Endothelial cell of umbilical vein (primary cell): ENCODE measurements around the gene RNASE9. TPM values are rescaled to one million over a fixed set of nuclear protein-coding genes. Genes with fewer than 3 reads are reported as not detected.

Source experiments
- BruUV-seq: library from RNA; stranded (reverse); fragments of 400-500 nt; replicated peaks from 2 replicates; lab custom pipeline; 2021; lab: Mats Ljungman, UMichigan
- CTCF ChIA-PET: fragments of 300-600, 350-600 bp; sonication (Branson Sonifier 250); formaldehyde crosslinking; loops from one replicate; lab custom pipeline; 2021; ENCODE audit warnings: antibody characterized with exemption, inconsistent platforms; lab: Charles Lee
- POLR2A ChIA-PET: fragments of 300-600, 350-600 bp; sonication (Branson Sonifier 250); formaldehyde crosslinking; loops from one replicate; lab custom pipeline; 2021; ENCODE audit warnings: antibody characterized with exemption, inconsistent platforms; lab: Charles Lee
- DNase-seq: peaks from one replicate; pipeline ENCODE4 v3.0.0-alpha.2; 2011; ENCODE audit warnings: low read depth, low spot score
- FAIRE-seq: peaks from 2 replicates; lab custom pipeline; 2011; peaks lifted over from hg19 to GRCh38; lab: Jason Lieb, UNC
- H2AFZ ChIP-seq: 2 replicates; pipeline ENCODE4 v1.6.0; 2012; ENCODE audit warnings: low read depth, low read length, control low read depth, inconsistent platforms
- H3K27ac ChIP-seq: 2 replicates; pipeline ENCODE4 v1.5.1; 2011; ENCODE audit warnings: low read depth, mild to moderate bottlenecking, control low read depth, low read length, moderate library complexity; ENCODE audit not compliant: insufficient read depth
- H3K27me3 ChIP-seq, 2 experiments: 2 replicates each; pipeline versions ENCODE4 v1.6.0 to v1.6.1; 2011; ENCODE audit warnings: low read length in 2 of 2, mixed read lengths in 1 of 2; ENCODE audit not compliant: control insufficient read depth in 2 of 2, insufficient read depth in 2 of 2
- H3K36me3 ChIP-seq, 2 experiments: 2 replicates in 1 of 2; 3 replicates in 1 of 2; pipeline ENCODE4 v1.5.1; 2011; ENCODE audit warnings: low read length in 2 of 2, mild to moderate bottlenecking in 1 of 2, moderate library complexity in 1 of 2; ENCODE audit not compliant: control insufficient read depth in 2 of 2, insufficient read depth in 2 of 2; ENCODE audit errors: extremely low read depth in 1 of 2
- H3K4me1 ChIP-seq: 3 replicates; pipeline ENCODE4 v1.5.1; 2011; ENCODE audit warnings: mild to moderate bottlenecking, low read length; ENCODE audit not compliant: control insufficient read depth, insufficient read depth; ENCODE audit errors: extremely low read depth
- H3K4me2 ChIP-seq: 2 replicates; pipeline ENCODE4 v1.6.1; 2011; ENCODE audit warnings: low read length, control low read depth, mixed read lengths; ENCODE audit not compliant: insufficient read depth
- H3K4me3 ChIP-seq, 3 experiments: fragments of 200-600 bp in 1 of 3; sonication (generic), shearing (Covaris generic) in 1 of 3; replicated peaks in 1 of 3; 2 replicates each; pipeline ENCODE4 v1.5.1; 2011 to 2016; ENCODE audit warnings: control low read depth in 3 of 3, low read length in 3 of 3, mild to moderate bottlenecking in 2 of 3, inconsistent platforms in 1 of 3, low read depth in 1 of 3, moderate library complexity in 1 of 3; ENCODE audit not compliant: insufficient read depth in 1 of 3
- H3K79me2 ChIP-seq: 2 replicates; pipeline ENCODE4 v1.6.0; 2012; ENCODE audit warnings: low read length, inconsistent platforms; ENCODE audit not compliant: control insufficient read depth, insufficient read depth
- H3K9ac ChIP-seq: replicated peaks from 2 replicates; pipeline ENCODE3; 2011; ENCODE audit warnings: low read length, control low read depth; ENCODE audit not compliant: insufficient read depth; ENCODE audit errors: extremely low read depth
- H3K9me1 ChIP-seq: replicated peaks from 3 replicates; pipeline ENCODE4 v1.6.0; 2011; ENCODE audit warnings: mild to moderate bottlenecking, low read length; ENCODE audit not compliant: control insufficient read depth, insufficient read depth; ENCODE audit errors: extremely low read depth
- H3K9me3 ChIP-seq: replicated peaks from 2 replicates; pipeline ENCODE4 v1.5.1; 2012; ENCODE audit warnings: low read length, inconsistent platforms; ENCODE audit not compliant: control insufficient read depth, insufficient read depth
- H4K20me1 ChIP-seq: replicated peaks from 2 replicates; pipeline ENCODE3; 2011; ENCODE audit warnings: mild to moderate bottlenecking, low read length; ENCODE audit not compliant: control insufficient read depth, insufficient read depth; ENCODE audit errors: extremely low read depth
- CTCF ChIP-seq, 2 donors: IDR thresholded peaks; 1 replicate in 1 of 2; 2 replicates in 1 of 2; pipeline ENCODE4 v1.5.1; 2011; ENCODE audit warnings: low read length in 2 of 2, mild to moderate bottlenecking in 2 of 2, moderate library complexity in 2 of 2, control low read depth in 1 of 2, inconsistent platforms in 1 of 2, low read depth in 1 of 2; ENCODE audit not compliant: insufficient read depth in 1 of 2; ENCODE audit errors: extremely low read depth in 1 of 2
- EZH2 ChIP-seq: IDR thresholded peaks from 2 replicates; pipeline ENCODE4 v1.6.1; 2012; ENCODE audit warnings: borderline replicate concordance, low read depth, mild to moderate bottlenecking, moderate library complexity, low read length, inconsistent platforms; ENCODE audit not compliant: severe bottlenecking
- FOS ChIP-seq: IDR thresholded peaks from 2 replicates; pipeline ENCODE4 v1.6.1; 2011; ENCODE audit warnings: mild to moderate bottlenecking, low read length, moderate library complexity, borderline replicate concordance; ENCODE audit not compliant: insufficient read depth
- GATA2 ChIP-seq: IDR thresholded peaks from 2 replicates; pipeline ENCODE4 v1.7.0; 2011; ENCODE audit warnings: low read depth, mild to moderate bottlenecking, moderate library complexity, mixed read lengths, low read length; ENCODE audit not compliant: insufficient read length, insufficient read depth
- JUN ChIP-seq: IDR thresholded peaks from 2 replicates; pipeline ENCODE4 v1.6.1; 2011; ENCODE audit warnings: borderline replicate concordance, low read depth; ENCODE audit not compliant: insufficient read length, insufficient read depth
- MAX ChIP-seq: IDR thresholded peaks from 2 replicates; pipeline ENCODE4 v1.6.1; 2011; ENCODE audit not compliant: insufficient read depth, insufficient read length
- MYC ChIP-seq: IDR thresholded peaks from one replicate; pipeline ENCODE4 v1.6.1; 2011; ENCODE audit warnings: mild to moderate bottlenecking, low read depth, low read length
- POLR2A ChIP-seq: IDR thresholded peaks from 2 replicates; pipeline ENCODE4 v1.6.1; 2012; ENCODE audit warnings: low read depth, mild to moderate bottlenecking, control low read depth, low read length
- POLR2AphosphoS5 ChIP-seq: IDR thresholded peaks from 2 replicates; pipeline ENCODE4 v1.6.1; 2012; ENCODE audit warnings: low read depth, mild to moderate bottlenecking, control low read depth, low read length, moderate library complexity; ENCODE audit not compliant: insufficient read depth
- dilution Hi-C: fragments of 300-500 bp; cut with MboI; formaldehyde crosslinking; loops from one replicate; pipeline ENCODE4 v1.15.0; 2019; ENCODE audit warnings: low sequenced_read_pairs; ENCODE audit not compliant: extremely low pct_ligation_motif_present
- intact Hi-C: fragments of 100-400 bp; cut with micrococcal nuclease; formaldehyde crosslinking; loops from one replicate; pipeline ENCODE4 v1.10.0; 2022
- polyA plus RNA-seq, 4 experiments: library from polyadenylated mRNA; depleted of rRNA in 3 of 4; stranded (reverse) in 3 of 4; unstranded in 1 of 4; fragments of >200 nt; gene quantifications; 2 replicates each; pipeline versions ENCODE4 v1.2.1 to v1.2.3, GENCODE V29; 2011 to 2012; ENCODE audit warnings: missing spikeins in 1 of 4
- total RNA-seq: library from RNA; stranded (reverse); gene quantifications from 2 replicates; pipeline ENCODE4 v1.2.3, GENCODE V29; 2021

The RNASE9 gene
- total and polyA plus RNA-seq, 2 donors (not counting 3 experiments of a cell fraction or from before 2014, with no cell fraction given), result not detected

- no peak for TF ChIP-seq MYC
- no peak for TF ChIP-seq POLR2AphosphoS5
- no peak for TF ChIP-seq EZH2
- TF ChIP-seq POLR2A, result no peak
- no peak for TF ChIP-seq FOS
- TF ChIP-seq MAX, result no peak
- no peak for TF ChIP-seq CTCF (IDR thresholded peaks at IDR 0.05; ENCODE audit: extremely low read depth in 1 of 2, insufficient read depth in 1 of 2, low read depth in 1 of 2, low read length in 2 of 2)
- TF ChIP-seq JUN, result no peak
- TF ChIP-seq GATA2, result no peak
Measured at GRCh38 chr14:20592574-20592973, 31.7 kb upstream of the RNASE9 start.

More at GRCh38 chr14:20592574-20592973, 31.7 kb upstream of the RNASE9 start:
- H3K4me3 ChIP-seq, result no peak overlapping the region
- ChIA-PET POLR2A (no interaction called here), CTCF (no interaction called here)
- H3K79me2 ChIP-seq, result no peaks in the 10 kb centered on the region
- no peak overlapping the region for H2AFZ ChIP-seq
- H3K4me1 ChIP-seq, result no peaks in the 10 kb centered on the region
- H3K27ac ChIP-seq, result no peak overlapping the region
- H4K20me1 ChIP-seq, result no peaks in the 10 kb centered on the region
- H3K27me3 ChIP-seq, result peaks cover 5 to 23% of the 10 kb centered on the region in 2 experiments
- H3K9me1 ChIP-seq, result no peaks in the 10 kb centered on the region
- intact Hi-C loops (no loop called here), dilution Hi-C loops (no loop called here)
- DNase-seq, result no peak
- no peaks in the 10 kb centered on the region for H3K9me3 ChIP-seq
- no TSS peak for BruUV-seq
- H3K36me3 ChIP-seq, result no peaks in the 10 kb centered on the region
- no peak overlapping the region for H3K9ac ChIP-seq
- no peak for FAIRE-seq
- no peak overlapping the region for H3K4me2 ChIP-seq
